Right hindlimb (tissue), 1 donor: ENCODE measurements around the gene SSTR1.

Source experiments
- DNase-seq: peaks from one replicate; pipeline ENCODE4 v3.0.0-alpha.2; 2018

Gene SSTR1

GRCh38 chr14:38203929-38204718 is 3.6 kb upstream of the SSTR1 start:
- no peak for DNase-seq

GRCh38 chr14:38204719-38205115 is 3.0 kb upstream of the SSTR1 start:
- DNase-seq = no peak

GRCh38 chr14:38205119-38205813 is 2.4 kb upstream of the SSTR1 start:
- no peak for DNase-seq

- DNase-seq = no peak
Observed at GRCh38 chr14:38205949-38206665, 1.6 kb upstream of the SSTR1 start.

GRCh38 chr14:38206689-38207376 is 871 bp upstream of the SSTR1 start:
- no peak for DNase-seq

GRCh38 chr14:38207377-38207735 is 348 bp upstream of the SSTR1 start:
- DNase-seq = no peak

GRCh38 chr14:38208618-38209562 is 1.2 kb downstream of the SSTR1 start:
- peak; percentile 31 for DNase-seq

- DNase-seq = no peak
Observed at GRCh38 chr14:38209572-38210557, 2.2 kb downstream of the SSTR1 start.

- peak; percentile 42 for DNase-seq
Observed at GRCh38 chr14:38210587-38211216, 3.0 kb downstream of the SSTR1 start.

- no peak for DNase-seq
Observed at GRCh38 chr14:38211255-38211735, 3.6 kb downstream of the SSTR1 start.

- DNase-seq = no peak
Observed at GRCh38 chr14:38212111-38212510, 4.4 kb downstream of the SSTR1 start.

- DNase-seq = no peak
Observed at GRCh38 chr14:38213001-38213400, 5.3 kb downstream of the SSTR1 start.

- DNase-seq = no peak
Observed at GRCh38 chr14:38217553-38217952, 9.8 kb downstream of the SSTR1 start.

GRCh38 chr14:38221077-38221476 is 13.4 kb downstream of the SSTR1 start:
- no peak for DNase-seq

GRCh38 chr14:38224338-38224737 is 16.6 kb downstream of the SSTR1 start:
- DNase-seq = no peak

- DNase-seq = no peak
Observed at GRCh38 chr14:38225946-38226345, 18.2 kb downstream of the SSTR1 start.

GRCh38 chr14:38226366-38226765 is 18.7 kb downstream of the SSTR1 start:
- no peak for DNase-seq

- DNase-seq = no peak
Observed at GRCh38 chr14:38233218-38233617, 25.5 kb downstream of the SSTR1 start.

- DNase-seq = no peak
Observed at GRCh38 chr14:38238332-38238731, 30.6 kb downstream of the SSTR1 start.

GRCh38 chr14:38238878-38239277 is 31.2 kb downstream of the SSTR1 start:
- no peak for DNase-seq
